Nephron (organoid): ENCODE results near the gene POLR1E.
A peak's percentile ranks its signal among the peaks of the same experiment; 100 is the strongest.

Source experiments
- H3K27ac Mint-ChIP-seq, 3 experiments: 2 replicates each; pipeline ENCODE4 v1.8.0; 2020; ENCODE audit warnings: mixed read lengths in 3 of 3, mild to moderate bottlenecking in 2 of 3, moderate library complexity in 1 of 3
- H3K27me3 Mint-ChIP-seq: 2 replicates; pipeline ENCODE4 v1.8.0; 2021; ENCODE audit warnings: low read depth, mild to moderate bottlenecking, moderate library complexity, mixed read lengths
- H3K36me3 Mint-ChIP-seq: 2 replicates; pipeline ENCODE4 v1.8.0; 2020; ENCODE audit warnings: low read depth, mixed read lengths
- H3K4me1 Mint-ChIP-seq: 2 replicates; pipeline ENCODE4 v1.8.0; 2020; ENCODE audit warnings: mixed read lengths
- H3K4me3 Mint-ChIP-seq, 3 experiments: 2 replicates each; pipeline ENCODE4 v1.8.0; 2020; ENCODE audit warnings: mild to moderate bottlenecking in 3 of 3, mixed read lengths in 3 of 3, moderate library complexity in 2 of 3
- H3K9me3 Mint-ChIP-seq: 2 replicates; pipeline ENCODE4 v1.8.0; 2020; ENCODE audit warnings: mixed read lengths
- CTCF ChIP-seq, 3 experiments: fragments of 200-600 bp; sonication (generic); IDR thresholded peaks; one replicate each; pipeline ENCODE4 v1.5.0; 2021; ENCODE audit warnings: antibody characterized with exemption in 3 of 3; ENCODE audit not compliant: unreplicated experiment in 3 of 3

The POLR1E gene

GRCh38 chr9:37485389-37486255, at the start of gene POLR1E:
TSS of gene POLR1E (plus strand) at chr9:37485948. CDS start at chr9:37486048, 100 bp downstream.
- Mint-ChIP-seq H3K27ac (peak within 1 kb of the TSS; percentile 50 to 92 (median 83)), H3K36me3 (peaks cover 13% of the 10 kb centered on the region), H3K27me3 (no peaks in the 10 kb centered on the region), H3K9me3 (no peaks in the 10 kb centered on the region), H3K4me3 (peak within 1 kb of the TSS; percentile 96 to 98 (median 98)), H3K4me1 (peaks cover 26% of the 10 kb centered on the region)
- TF ChIP-seq CTCF (IDR thresholded peaks at IDR 0.05; ENCODE audit: unreplicated experiment in 3 of 3), result no peak

GRCh38 chr9:37436540-37436939, 49.2 kb upstream of the POLR1E start:
- TF ChIP-seq CTCF (IDR thresholded peaks at IDR 0.05; ENCODE audit: unreplicated experiment in 3 of 3), result no peak
- no peaks in the 10 kb centered on the region for H3K9me3 Mint-ChIP-seq
- peaks cover 65% of the 10 kb centered on the region for H3K36me3 Mint-ChIP-seq
- H3K4me1 Mint-ChIP-seq, result peaks cover 19% of the 10 kb centered on the region
- H3K4me3 Mint-ChIP-seq, result no peak overlapping the region
- H3K27ac Mint-ChIP-seq, result no peak overlapping the region
- no peaks in the 10 kb centered on the region for H3K27me3 Mint-ChIP-seq

- Mint-ChIP-seq H3K27me3 (no peaks in the 10 kb centered on the region), H3K27ac (no peak overlapping the region), H3K9me3 (no peaks in the 10 kb centered on the region), H3K4me3 (no peak overlapping the region), H3K4me1 (peaks cover 19% of the 10 kb centered on the region), H3K36me3 (peaks cover 65% of the 10 kb centered on the region)
- no peak for TF ChIP-seq CTCF (IDR thresholded peaks at IDR 0.05; ENCODE audit: unreplicated experiment in 3 of 3)
Observed at GRCh38 chr9:37437010-37437409, 48.7 kb upstream of the POLR1E start.

- no peaks in the 10 kb centered on the region for H3K27me3 Mint-ChIP-seq
- H3K4me3 Mint-ChIP-seq, result no peak overlapping the region
- no peaks in the 10 kb centered on the region for H3K9me3 Mint-ChIP-seq
- H3K36me3 Mint-ChIP-seq, result peaks cover 68% of the 10 kb centered on the region
- H3K4me1 Mint-ChIP-seq, result peaks cover 18% of the 10 kb centered on the region
- TF ChIP-seq CTCF (IDR thresholded peaks at IDR 0.05; ENCODE audit: unreplicated experiment in 3 of 3), result no peak
- no peak overlapping the region for H3K27ac Mint-ChIP-seq
Observed at GRCh38 chr9:37437621-37438020, 48.1 kb upstream of the POLR1E start.

- Mint-ChIP-seq H3K27ac (no peak overlapping the region), H3K9me3 (no peaks in the 10 kb centered on the region), H3K4me3 (no peak overlapping the region), H3K4me1 (peaks cover 14% of the 10 kb centered on the region), H3K27me3 (no peaks in the 10 kb centered on the region), H3K36me3 (peaks cover 66% of the 10 kb centered on the region)
- TF ChIP-seq CTCF (IDR thresholded peaks at IDR 0.05; ENCODE audit: unreplicated experiment in 3 of 3), result no peak
Observed at GRCh38 chr9:37438359-37438758, 47.4 kb upstream of the POLR1E start.
